GM23338 (cell line): ENCODE measurements around the gene CCT2. TPM values are rescaled to one million over a fixed set of nuclear protein-coding genes. Genes with fewer than 3 reads are reported as not detected.
A peak's percentile ranks its signal among the peaks of the same experiment; 100 is the strongest.

ENCODE experiments used
- ATAC-seq: fragments of 200-7000 bp; cut with Tn5 transposase; 3 replicates; pipeline ENCODE4 v1.9.1; 2020
- DNase-seq: peaks from one replicate; pipeline ENCODE4 v3.0.0-alpha.2; 2015; ENCODE audit warnings: low spot score
- H2AFZ ChIP-seq: fragments of 200-600 bp; sonication (generic); 2 replicates; pipeline ENCODE4 v1.8.0; 2016; ENCODE audit warnings: antibody characterized with exemption, mild to moderate bottlenecking, moderate library complexity
- H3F3A ChIP-seq: fragments of 200-600 bp; sonication (generic); replicated peaks from 2 replicates; pipeline ENCODE4 v1.8.0; 2017; ENCODE audit warnings: antibody characterized with exemption, mixed run types, low read depth
- H3K27ac ChIP-seq: fragments of 200-600 bp; sonication (generic); 2 replicates; pipeline ENCODE4 v1.6.1; 2016; ENCODE audit warnings: low read depth
- H3K27me3 ChIP-seq: fragments of 200-600 bp; sonication (generic); 2 replicates; pipeline ENCODE4 v1.8.0; 2016; ENCODE audit warnings: mild to moderate bottlenecking, mixed run types, moderate library complexity; ENCODE audit not compliant: insufficient read depth
- H3K36me3 ChIP-seq: fragments of 200-600 bp; sonication (generic); 2 replicates; pipeline ENCODE4 v1.8.0; 2016; ENCODE audit warnings: mild to moderate bottlenecking; ENCODE audit not compliant: insufficient read depth
- H3K4me1 ChIP-seq: fragments of 200-600 bp; sonication (generic); 2 replicates; pipeline ENCODE4 v1.8.0; 2016; ENCODE audit warnings: mild to moderate bottlenecking, moderate library complexity; ENCODE audit not compliant: insufficient read depth
- H3K4me2 ChIP-seq: fragments of 200-600 bp; sonication (generic); 2 replicates; pipeline ENCODE4 v1.7.1; 2017; ENCODE audit warnings: mixed run types
- H3K4me3 ChIP-seq: fragments of 200-600 bp; sonication (generic); 2 replicates; pipeline ENCODE4 v1.6.1; 2016; ENCODE audit warnings: mixed run types
- H3K79me2 ChIP-seq: fragments of 200-600 bp; sonication (generic); replicated peaks from 2 replicates; pipeline ENCODE4 v1.8.0; 2017; ENCODE audit warnings: mild to moderate bottlenecking; ENCODE audit not compliant: insufficient read depth
- H3K9me2 ChIP-seq: fragments of 200-600 bp; sonication (generic); 2 replicates; pipeline ENCODE4 v1.8.0; 2017; ENCODE audit not compliant: insufficient read depth
- H4K20me1 ChIP-seq: fragments of 200-600 bp; sonication (generic); replicated peaks from 2 replicates; pipeline ENCODE4 v1.8.0; 2017; ENCODE audit warnings: mild to moderate bottlenecking; ENCODE audit not compliant: insufficient read depth
- H3K27ac Mint-ChIP-seq: 2 replicates; pipeline ENCODE4 v1.8.0; 2020; ENCODE audit warnings: inconsistent platforms, mild to moderate bottlenecking, moderate library complexity, mixed read lengths
- H3K27me3 Mint-ChIP-seq: 3 replicates; pipeline ENCODE4 v1.8.0; 2022; ENCODE audit warnings: low read depth, mild to moderate bottlenecking, moderate library complexity, mixed read lengths, inconsistent platforms; ENCODE audit not compliant: insufficient read depth, poor library complexity
- H3K36me3 Mint-ChIP-seq: 3 replicates; pipeline ENCODE4 v1.8.0; 2021; ENCODE audit warnings: low read depth, mild to moderate bottlenecking, inconsistent platforms, moderate library complexity, mixed read lengths
- H3K4me1 Mint-ChIP-seq: 3 replicates; pipeline ENCODE4 v1.8.0; 2020; ENCODE audit warnings: mild to moderate bottlenecking, inconsistent platforms, mixed read lengths
- H3K4me3 Mint-ChIP-seq: 3 replicates; pipeline ENCODE4 v1.8.0; 2021; ENCODE audit warnings: moderate library complexity, mild to moderate bottlenecking, inconsistent platforms, mixed read lengths
- H3K9me3 Mint-ChIP-seq: 3 replicates; pipeline ENCODE4 v1.8.0; 2020; ENCODE audit warnings: moderate library complexity, mild to moderate bottlenecking, inconsistent platforms, mixed read lengths
- CREB1 ChIP-seq: fragments of 250-450 bp; sonication (Bioruptor Pico); IDR thresholded peaks from 2 replicates; pipeline ENCODE4 v1.5.0; 2020; ENCODE audit warnings: low read depth, mild to moderate bottlenecking, moderate library complexity
- CTCF ChIP-seq, 2 experiments: fragments of 200-600 bp in 1 of 2; sonication (generic) in 1 of 2; conservative IDR thresholded peaks; 2 replicates each; pipeline versions ENCODE4 v1.5.1 to v1.6.1; 2016 to 2017; ENCODE audit warnings: antibody characterized with exemption in 2 of 2, low read depth in 2 of 2, mild to moderate bottlenecking in 2 of 2, moderate library complexity in 1 of 2
- ETS1 ChIP-seq: IDR thresholded peaks from 2 replicates; pipeline ENCODE4 v1.6.1; 2016; ENCODE audit warnings: antibody characterized with exemption
- EZH2 ChIP-seq: fragments of 200-600 bp; sonication (generic); IDR thresholded peaks from one replicate; pipeline ENCODE4 v1.8.0; 2017; ENCODE audit warnings: antibody characterized with exemption, mild to moderate bottlenecking, low read depth; ENCODE audit not compliant: unreplicated experiment
- EZH2phosphoT487 ChIP-seq: fragments of 200-600 bp; sonication (generic); IDR thresholded peaks from one replicate; pipeline ENCODE4 v1.8.1; 2018; ENCODE audit warnings: antibody characterized with exemption; ENCODE audit not compliant: unreplicated experiment
- JUNB ChIP-seq: IDR thresholded peaks from one replicate; pipeline ENCODE4 v1.6.1; 2016; ENCODE audit warnings: antibody characterized with exemption; ENCODE audit not compliant: unreplicated experiment
- NANOG ChIP-seq: IDR thresholded peaks from 2 replicates; pipeline ENCODE4 v1.6.1; 2016; ENCODE audit warnings: antibody characterized with exemption, borderline replicate concordance
- POLR2AphosphoS5 ChIP-seq: IDR thresholded peaks from 2 replicates; pipeline ENCODE4 v1.6.1; 2016; ENCODE audit warnings: antibody characterized with exemption, low read depth
- STAT1 ChIP-seq: IDR thresholded peaks from one replicate; pipeline ENCODE4 v1.6.1; 2016; ENCODE audit warnings: antibody characterized with exemption; ENCODE audit not compliant: unreplicated experiment
- ZNF114 ChIP-seq: fragments of 250-450 bp; sonication (Bioruptor Pico); IDR thresholded peaks from 2 replicates; pipeline ENCODE4 v1.5.0; 2020; ENCODE audit warnings: mild to moderate bottlenecking, moderate library complexity
- ZNF462 ChIP-seq: fragments of 250-450 bp; sonication (Bioruptor Pico); IDR thresholded peaks from 2 replicates; pipeline ENCODE4 v1.5.0; 2020; ENCODE audit warnings: mild to moderate bottlenecking, moderate library complexity
- polyA plus RNA-seq: library from polyadenylated mRNA; unstranded; fragments of >200 nt; fragmentation: Nextera tagmentation; extraction: Ambion mirVana; gene quantifications from 2 replicates; pipeline ENCODE4 v1.2.1, GENCODE V29; 2016
- total RNA-seq: library from RNA; depleted of rRNA; stranded (reverse); fragments of >200 nt; shearing (Covaris generic); gene quantifications from 2 replicates; pipeline ENCODE4 v1.2.3, GENCODE V29; 2014

The CCT2 gene
- total and polyA plus RNA-seq, 2 experiments from 2014 or later = 434 to 778 TPM

GRCh38 chr12:69641546-69641945 is 56.3 kb downstream of the CCT2 start:
- ATAC-seq = no peak
- TF ChIP-seq ETS1 (no peak), EZH2 (no peak), NANOG (no peak), JUNB (no peak), ZNF114 (CRISPR knock-in tag) (no peak), POLR2AphosphoS5 (no peak), EZH2phosphoT487 (no peak), STAT1 (no peak), CTCF (conservative IDR thresholded peaks at IDR 0.05; ENCODE audit: low read depth in 2 of 2) (no peak)
- Histone ChIP-seq H3K27me3 (no peaks in the 10 kb centered on the region), H3K4me2 (no peak overlapping the region), H4K20me1 (no peaks in the 10 kb centered on the region), H3K4me1 (no peaks in the 10 kb centered on the region), H3K27ac (no peak overlapping the region), H3K4me3 (no peak overlapping the region), H2AFZ (0 out of 2 replicates have a peak overlapping the region, but pooled peaks have one; percentile 69), H3K79me2 (no peaks in the 10 kb centered on the region), H3K36me3 (no peaks in the 10 kb centered on the region), H3K9me2 (no peaks in the 10 kb centered on the region), H3F3A (no peaks in the 10 kb centered on the region)
- H3K4me3 Mint-ChIP-seq = no peak overlapping the region
- H3K36me3 Mint-ChIP-seq = no peaks in the 10 kb centered on the region
- DNase-seq = no peak
- no peaks in the 10 kb centered on the region for H3K9me3 Mint-ChIP-seq
- peaks cover 4% of the 10 kb centered on the region for H3K27me3 Mint-ChIP-seq
- no peaks in the 10 kb centered on the region for H3K4me1 Mint-ChIP-seq
- no peak overlapping the region for H3K27ac Mint-ChIP-seq

GRCh38 chr12:69642531-69642930 is 57.3 kb downstream of the CCT2 start:
- no peaks in the 10 kb centered on the region for H3K79me2 ChIP-seq
- H3K4me1 Mint-ChIP-seq = no peaks in the 10 kb centered on the region
- H3K27ac ChIP-seq = no peak overlapping the region
- ATAC-seq = no peak
- H3K36me3 ChIP-seq = no peaks in the 10 kb centered on the region
- no peaks in the 10 kb centered on the region for H3K4me1 ChIP-seq
- peaks cover 4% of the 10 kb centered on the region for H3K27me3 Mint-ChIP-seq
- H3K4me3 ChIP-seq = no peak overlapping the region
- H4K20me1 ChIP-seq = no peaks in the 10 kb centered on the region
- no peak overlapping the region for H3K4me3 Mint-ChIP-seq
- H3K9me3 Mint-ChIP-seq = no peaks in the 10 kb centered on the region
- H2AFZ ChIP-seq = no peak overlapping the region
- H3K36me3 Mint-ChIP-seq = no peaks in the 10 kb centered on the region
- DNase-seq = no peak
- no peaks in the 10 kb centered on the region for H3K27me3 ChIP-seq
- H3K27ac Mint-ChIP-seq = no peak overlapping the region
- no peaks in the 10 kb centered on the region for H3K9me2 ChIP-seq
- H3F3A ChIP-seq = no peaks in the 10 kb centered on the region
- no peak for TF ChIP-seq EZH2phosphoT487
- no peak for TF ChIP-seq NANOG
- no peak for TF ChIP-seq ETS1
- no peak for TF ChIP-seq CREB1
- TF ChIP-seq ZNF114 (CRISPR knock-in tag) = no peak
- TF ChIP-seq ZNF462 (CRISPR knock-in tag) = no peak
- H3K4me2 ChIP-seq = no peak overlapping the region
